ENCODE results near the gene TRIM17. TPM values are rescaled to one million over a fixed set of nuclear protein-coding genes. Genes with fewer than 3 reads are reported as not detected.

Gene TRIM17
- total and polyA plus RNA-seq, 9 of the 15 experiments (the other 6 are each of a cell fraction or from before 2014, with no cell fraction given) = not detected

DNA sequence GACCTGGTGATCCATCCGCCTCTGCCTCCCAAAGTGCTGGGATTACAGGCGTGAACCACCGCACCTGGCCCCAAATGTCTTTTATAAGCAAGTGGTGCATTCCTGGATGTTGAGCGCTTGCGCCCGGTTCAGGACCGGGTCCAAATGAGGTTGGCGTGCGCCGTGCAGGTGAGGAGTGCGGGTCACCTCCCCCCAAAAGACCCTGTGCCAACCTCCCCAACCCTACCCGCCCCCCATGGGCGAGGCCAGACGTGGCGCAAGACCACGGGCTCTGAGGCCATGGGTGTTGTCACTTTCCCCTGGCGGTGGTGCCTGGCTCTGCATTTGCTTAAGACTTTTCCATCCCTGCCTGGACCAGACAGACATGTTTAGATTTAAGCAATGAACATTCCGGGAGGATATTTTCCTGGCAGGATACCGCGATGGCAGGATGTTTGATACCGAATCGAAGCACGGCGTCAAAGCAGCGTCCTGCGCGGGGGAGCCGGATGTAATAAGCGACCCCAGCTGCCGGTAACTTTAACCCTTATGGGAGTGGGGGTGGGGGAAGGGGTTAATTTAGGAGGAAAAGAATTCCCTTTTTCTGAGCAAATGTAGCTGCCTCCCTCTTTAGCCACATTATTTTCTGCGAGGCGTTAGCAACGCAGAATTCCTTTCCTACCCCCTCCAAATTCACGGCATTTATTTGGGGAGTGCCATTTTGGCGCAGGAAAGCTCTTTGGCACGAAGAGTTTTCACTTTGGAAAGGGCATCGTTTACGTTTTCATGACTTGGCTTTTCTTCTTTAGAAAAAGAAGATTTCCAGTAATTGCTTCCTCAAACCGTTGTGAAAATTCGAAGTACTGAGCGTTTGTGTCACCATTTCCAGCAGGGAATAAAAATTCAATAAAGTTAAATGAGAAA lies 42.7 kb upstream of the TRIM17 start:
- 10% methylated on average over 41 of the region's 41 CpGs for WGBS (ENCODE audit: insufficient coverage, low coverage, missing lambda C conversion rate)
- Histone ChIP-seq H3K4me2 (ENCODE audit: insufficient read depth, low read length) (peak overlapping the region; percentile 99), H3K4me1 (replicated peaks in 1 of 2; ENCODE audit: control insufficient read depth in 2 of 2, insufficient read depth in 2 of 2, low read length in 2 of 2) (peaks cover 29 to 40% of the 10 kb centered on the region in 2 experiments), H3K9me1 (ENCODE audit: control insufficient read depth, insufficient read depth, low read length) (no peaks in the 10 kb centered on the region), H3K79me2 (ENCODE audit: control insufficient read depth, insufficient read depth, low read length) (peaks cover 45% of the 10 kb centered on the region), H3K36me3 (ENCODE audit: control insufficient read depth, insufficient read depth, low read length) (peaks cover 14% of the 10 kb centered on the region), H4K20me1 (replicated peaks; ENCODE audit: control insufficient read depth, insufficient read depth, low read length) (no peaks in the 10 kb centered on the region; the same call in 1 of the 2 replicates), H3K27me3 (ENCODE audit: control insufficient read depth in 2 of 2, insufficient read depth in 2 of 2, low read length in 2 of 2) (no peaks in the 10 kb centered on the region), H3K9me3 (replicated peaks; ENCODE audit: control insufficient read depth, insufficient read depth, low read depth, low read length) (no peaks in the 10 kb centered on the region), H3K9ac (ENCODE audit: insufficient read depth in 1 of 2, low read depth in 2 of 2, low read length in 2 of 2) (peak overlapping the region; percentile 93 to 95), H3K27ac (ENCODE audit: extremely low read depth, low read depth, low read length) (peak overlapping the region; percentile 43; the same call in 2 of the 3 replicates), H3K4me3 (peak overlapping the region; percentile 61), H2AFZ (ENCODE audit: low read depth, low read length) (peak overlapping the region; percentile 86)
- FAIRE-seq = peak; percentile 26
- DNase-seq (ENCODE audit: extremely low read depth in 1 of 4, low spot score in 3 of 4) = peak; percentile 71 to 91 (median 76)
- intact Hi-C loops (cut with micrococcal nuclease) (loop anchor here (5.0 kb wide), 1 partner anchor 192 kb away; no protein-coding TSS in a partner anchor), in situ Hi-C loops (cut with MboI) (loop anchor here (10.0 kb wide), 1 partner anchor 115 kb away; no protein-coding TSS in a partner anchor)
- ATAC-seq = peak; percentile 55
- ChIA-PET CTCF (ENCODE audit: low intra/inter-chr PET ratio) (interaction anchor here (0.9 to 1.7 kb wide), 4 partner anchors 10 to 56 kb away, joined by 3 to 10 read pairs (median 3); no protein-coding TSS in a partner anchor), POLR2A (interaction anchor here (0.6 to 6.4 kb wide), 20 partner anchors 9 to 826 kb away, joined by 3 to 64 read pairs (median 4); partner anchors contain the start of genes IBA57 and RNF187)
- no TSS peak for BruUV-seq (replicated peaks)
- TF ChIP-seq, protein P1, sequence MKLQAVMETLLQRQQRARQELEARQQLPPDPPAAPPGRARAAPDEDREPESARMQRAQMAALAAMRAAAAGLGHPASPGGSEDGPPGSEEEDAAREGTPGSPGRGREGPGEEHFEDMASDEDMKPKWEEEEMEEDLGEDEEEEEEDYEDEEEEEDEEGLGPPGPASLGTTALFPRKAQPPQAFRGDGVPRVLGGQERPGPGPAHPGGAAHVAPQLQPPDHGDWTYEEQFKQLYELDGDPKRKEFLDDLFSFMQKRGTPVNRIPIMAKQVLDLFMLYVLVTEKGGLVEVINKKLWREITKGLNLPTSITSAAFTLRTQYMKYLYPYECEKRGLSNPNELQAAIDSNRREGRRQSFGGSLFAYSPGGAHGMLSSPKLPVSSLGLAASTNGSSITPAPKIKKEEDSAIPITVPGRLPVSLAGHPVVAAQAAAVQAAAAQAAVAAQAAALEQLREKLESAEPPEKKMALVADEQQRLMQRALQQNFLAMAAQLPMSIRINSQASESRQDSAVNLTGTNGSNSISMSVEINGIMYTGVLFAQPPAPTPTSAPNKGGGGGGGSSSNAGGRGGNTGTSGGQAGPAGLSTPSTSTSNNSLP (IDR thresholded peaks at IDR 0.05; ENCODE audit: borderline replicate concordance, low read depth, low read length) = no peak
- TF ChIP-seq HIVEP1 (CRISPR knock-in tag; IDR thresholded peaks at IDR 0.05) (no peak), TRIM24 (IDR thresholded peaks at IDR 0.05) (no peak), ZSCAN32 (CRISPR knock-in tag; IDR thresholded peaks at IDR 0.05) (no peak), ZNF143 (CRISPR knock-in tag; IDR thresholded peaks at IDR 0.05) (no peak), PML (IDR thresholded peaks at IDR 0.05; ENCODE audit: low read length) (no peak), CTCFL (IDR thresholded peaks at IDR 0.05; ENCODE audit: borderline replicate concordance, insufficient read depth, low read depth, low read length, poor library complexity, severe bottlenecking) (peak; percentile 96), E4F1 (CRISPR knock-in tag; IDR thresholded peaks at IDR 0.05; ENCODE audit: borderline replicate concordance) (no peak), XRCC5 (IDR thresholded peaks at IDR 0.05; ENCODE audit: low read depth, low read length) (peak; percentile 65; the same call in 1 of the 2 replicates)

All from K562 (cell line).